Measurements from ENCODE around the gene IRGC.

The IRGC gene

DNA sequence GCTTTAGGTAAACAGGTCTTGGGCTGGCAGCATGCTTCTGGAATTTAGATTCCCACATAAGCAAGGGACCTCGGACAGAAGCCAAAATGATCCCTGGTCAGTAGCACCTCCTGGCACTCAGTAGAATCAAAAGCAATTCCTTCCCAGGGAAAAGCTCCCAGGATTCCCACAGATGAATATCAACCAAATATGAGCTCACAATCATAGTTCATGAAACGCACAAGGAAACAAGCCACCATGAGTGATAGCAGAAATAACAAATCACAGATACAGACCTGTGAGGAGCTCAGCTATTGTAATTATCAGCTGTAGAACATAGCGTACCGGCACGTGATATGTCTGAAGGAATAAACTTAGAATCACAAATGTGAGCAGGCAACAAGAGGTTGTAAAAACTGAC lies 24.1 kb upstream of the IRGC start:
- no peak for DNase-seq (ENCODE audit: low read depth in 2 of 2)

- no peak for DNase-seq (ENCODE audit: low read depth in 2 of 2)
Observed at GRCh38 chr19:43692385-43692784, 23.5 kb upstream of the IRGC start.

DNA sequence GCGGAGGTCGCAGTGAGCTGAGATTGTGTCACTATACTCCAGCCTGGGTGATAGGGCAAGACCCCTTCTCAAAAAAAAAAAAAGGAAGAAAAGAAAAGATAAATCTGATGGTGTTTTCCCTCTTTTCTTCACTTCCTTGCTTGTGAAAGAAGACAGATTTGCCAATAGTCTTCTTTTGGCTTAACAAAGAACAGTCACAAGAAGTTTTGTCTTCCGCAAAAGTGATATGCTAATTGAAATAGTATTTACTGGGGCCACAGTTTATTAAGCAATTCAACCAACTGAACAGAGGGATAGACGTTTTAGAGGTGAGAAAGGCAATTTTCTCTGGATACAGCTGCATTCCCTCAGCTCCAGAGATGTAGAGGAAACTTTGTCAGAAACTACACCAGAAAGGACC lies 23.0 kb upstream of the IRGC start:
- no peak for DNase-seq (ENCODE audit: low read depth in 2 of 2)

DNA sequence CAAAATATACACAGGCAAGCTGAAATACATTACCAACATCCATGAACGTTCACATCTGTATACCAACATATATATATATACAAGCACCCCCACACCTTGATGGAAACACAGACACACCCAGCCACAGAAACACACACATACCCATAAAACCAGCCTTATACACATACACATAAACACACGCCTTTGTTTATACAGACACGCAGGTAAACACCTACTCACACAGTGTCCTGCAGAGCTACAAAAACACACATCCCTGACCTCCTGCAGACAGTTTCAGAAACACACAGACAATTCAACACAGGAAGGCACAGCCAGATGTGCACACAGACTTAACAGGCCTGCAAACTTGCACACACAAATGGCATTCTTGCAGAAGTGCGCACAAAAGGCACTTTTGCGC lies 21.3 kb upstream of the IRGC start:
- no peak for DNase-seq (ENCODE audit: low read depth in 2 of 2)

DNA sequence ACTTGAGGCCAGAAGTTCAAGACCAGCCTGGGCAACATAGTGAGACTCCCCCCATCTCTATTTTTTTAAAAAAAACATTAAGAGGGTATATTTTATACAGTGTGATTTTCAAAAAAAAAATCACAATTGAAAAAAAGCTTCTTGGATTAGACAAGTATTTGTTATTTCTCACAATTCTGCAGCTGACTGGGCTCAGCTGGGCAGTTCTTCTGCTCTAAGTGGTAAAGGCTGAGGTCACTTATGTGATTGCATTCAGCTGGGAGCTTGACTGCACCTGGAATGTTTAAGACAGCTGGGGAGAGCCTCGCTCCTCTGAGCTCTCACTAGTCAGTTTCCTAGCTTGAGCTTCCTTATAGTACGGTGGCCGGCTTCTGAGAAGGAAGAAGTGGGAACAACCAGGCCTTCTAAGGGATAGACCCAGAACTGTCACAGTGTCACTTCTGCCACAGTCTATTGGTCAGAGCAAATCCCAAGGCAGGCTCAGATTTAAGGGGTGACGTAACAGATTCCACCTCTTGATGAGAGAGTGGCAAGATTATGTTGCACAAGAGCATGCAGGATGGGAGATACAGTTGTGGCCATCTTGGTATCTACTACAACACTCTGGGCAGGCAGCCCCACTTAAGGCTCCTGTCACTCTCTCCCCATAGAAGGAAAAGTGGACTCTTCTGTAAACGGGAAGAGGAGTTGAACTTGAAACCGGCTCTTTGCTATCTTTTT lies 19.7 kb upstream of the IRGC start:
- DNase-seq (ENCODE audit: low read depth in 2 of 2) = no peak

DNA sequence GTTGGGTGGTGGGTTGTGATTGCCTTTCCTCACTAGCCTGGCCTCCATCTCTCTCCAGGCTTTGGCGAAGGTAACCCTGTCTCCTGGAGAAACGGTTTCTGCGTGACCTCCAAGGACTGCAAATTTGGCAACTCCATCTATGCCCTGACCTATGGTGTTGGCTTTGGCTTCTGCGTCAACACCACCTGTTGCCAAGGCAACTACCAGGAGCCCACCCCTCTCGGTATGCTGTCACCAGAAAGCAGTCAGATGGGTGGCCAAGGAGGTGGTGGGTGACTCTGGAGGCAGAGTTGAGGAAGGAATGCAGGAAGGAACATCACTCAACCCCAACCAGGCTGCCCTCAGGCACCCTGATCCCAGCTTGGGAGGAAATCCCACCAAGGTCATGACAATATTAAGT lies 18.6 kb upstream of the IRGC start:
- no peak for DNase-seq (ENCODE audit: low read depth in 2 of 2)

DNA sequence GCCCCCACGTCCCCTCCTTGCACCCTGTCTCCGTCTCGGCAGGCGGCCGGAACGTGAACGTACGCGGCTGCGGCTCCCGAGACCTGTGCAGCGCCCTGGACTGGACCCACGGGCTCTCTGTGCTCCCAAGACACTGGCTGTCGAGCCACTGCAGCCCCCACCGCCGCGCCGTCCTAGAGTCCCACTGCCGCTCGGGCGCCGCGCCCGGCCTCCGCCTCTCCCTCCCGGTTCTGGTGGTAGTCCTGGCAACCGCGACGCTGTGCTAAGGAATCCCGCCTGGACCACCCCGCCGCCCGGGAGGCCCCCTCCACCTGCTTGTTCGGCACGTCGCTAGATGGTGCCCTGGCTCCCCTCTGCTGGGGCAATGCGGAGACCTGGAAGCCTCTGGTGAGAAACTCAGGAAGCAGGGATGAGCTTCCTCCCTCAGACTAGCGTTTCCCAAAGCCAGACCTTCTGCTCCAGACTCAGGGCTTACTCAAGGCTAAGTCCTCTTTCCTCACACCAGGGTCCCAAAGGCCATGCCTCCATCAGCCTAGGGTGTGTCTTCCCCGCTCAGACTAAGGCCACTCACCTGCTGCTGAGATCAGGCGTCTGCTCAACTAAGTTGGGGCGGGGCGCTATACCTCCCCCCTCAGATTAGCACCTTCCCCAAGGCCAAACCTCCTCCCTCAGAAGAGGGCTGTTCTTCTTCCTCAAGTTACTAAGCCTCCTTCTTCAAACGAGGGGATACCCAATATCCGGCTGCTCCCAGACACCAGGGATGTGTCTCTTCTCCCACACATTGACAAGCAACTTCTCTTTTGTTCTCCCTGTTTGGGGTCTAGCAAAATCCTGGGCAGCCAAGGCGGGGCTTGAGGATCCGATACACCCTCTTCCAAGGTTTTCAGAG lies 16.1 kb upstream of the IRGC start:
- DNase-seq (ENCODE audit: low read depth in 2 of 2) = no peak

GRCh38 chr19:43700395-43701000 lies 15.4 kb upstream of the IRGC start:
- no peak for DNase-seq (ENCODE audit: low read depth in 2 of 2)

GRCh38 chr19:43704002-43704705 lies 11.7 kb upstream of the IRGC start:
- DNase-seq (ENCODE audit: low read depth in 2 of 2) = no peak

DNA sequence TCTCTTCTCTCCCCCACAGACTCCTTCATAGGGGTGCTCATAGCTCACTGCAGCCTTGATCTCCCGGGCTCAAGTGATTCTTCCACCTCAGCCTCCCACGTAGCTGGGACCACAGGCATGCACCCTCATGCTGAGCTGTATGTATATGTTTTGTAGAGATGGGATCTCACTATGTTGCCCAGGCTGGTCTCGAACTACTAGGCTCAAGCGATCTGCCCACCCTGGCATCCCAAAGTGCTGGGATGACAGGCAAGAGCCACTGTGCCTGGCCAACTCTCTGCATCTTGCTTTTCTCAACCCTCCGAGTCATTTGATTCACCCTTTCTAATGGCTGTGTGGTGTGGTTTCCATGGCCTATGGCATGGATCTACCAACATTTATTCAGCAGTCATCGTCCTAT lies 10.1 kb upstream of the IRGC start:
- DNase-seq (ENCODE audit: low read depth in 2 of 2) = no peak

- DNase-seq (ENCODE audit: low read depth in 2 of 2) = no peak
Observed at GRCh38 chr19:43707158-43707712, 8.6 kb upstream of the IRGC start.

- DNase-seq (ENCODE audit: low read depth in 2 of 2) = no peak
Observed at GRCh38 chr19:43708716-43709115, 7.2 kb upstream of the IRGC start.

- no peak for DNase-seq (ENCODE audit: low read depth in 2 of 2)
Observed at GRCh38 chr19:43711751-43712355, 4.0 kb upstream of the IRGC start.

- DNase-seq (ENCODE audit: low read depth in 2 of 2) = no peak
Observed at GRCh38 chr19:43713208-43713607, 2.7 kb upstream of the IRGC start.

DNA sequence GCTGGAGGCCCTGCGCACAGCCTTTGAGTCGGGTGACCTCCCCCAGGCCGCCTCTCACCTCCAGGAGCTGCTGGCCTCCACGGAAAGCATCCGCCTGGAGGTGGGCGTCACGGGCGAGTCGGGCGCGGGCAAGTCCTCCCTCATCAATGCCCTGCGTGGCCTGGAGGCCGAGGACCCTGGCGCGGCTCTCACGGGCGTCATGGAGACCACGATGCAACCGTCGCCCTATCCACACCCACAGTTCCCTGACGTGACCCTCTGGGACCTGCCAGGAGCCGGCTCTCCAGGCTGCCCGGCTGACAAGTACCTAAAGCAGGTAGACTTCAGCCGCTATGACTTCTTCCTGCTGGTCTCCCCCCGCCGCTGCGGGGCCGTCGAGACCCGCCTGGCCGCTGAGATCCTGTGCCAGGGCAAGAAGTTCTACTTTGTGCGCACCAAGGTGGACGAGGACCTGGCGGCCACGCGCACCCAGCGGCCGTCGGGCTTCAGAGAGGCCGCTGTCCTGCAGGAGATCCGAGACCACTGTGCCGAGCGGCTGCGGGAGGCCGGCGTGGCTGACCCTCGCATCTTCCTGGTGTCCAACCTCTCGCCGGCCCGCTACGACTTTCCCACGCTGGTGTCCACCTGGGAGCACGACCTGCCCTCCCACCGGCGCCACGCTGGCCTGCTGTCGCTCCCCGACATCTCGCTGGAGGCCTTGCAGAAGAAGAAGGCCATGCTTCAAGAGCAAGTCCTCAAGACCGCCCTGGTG lies 2.9 kb downstream of the IRGC start:
- DNase-seq (ENCODE audit: low read depth in 2 of 2) = no peak

DNA sequence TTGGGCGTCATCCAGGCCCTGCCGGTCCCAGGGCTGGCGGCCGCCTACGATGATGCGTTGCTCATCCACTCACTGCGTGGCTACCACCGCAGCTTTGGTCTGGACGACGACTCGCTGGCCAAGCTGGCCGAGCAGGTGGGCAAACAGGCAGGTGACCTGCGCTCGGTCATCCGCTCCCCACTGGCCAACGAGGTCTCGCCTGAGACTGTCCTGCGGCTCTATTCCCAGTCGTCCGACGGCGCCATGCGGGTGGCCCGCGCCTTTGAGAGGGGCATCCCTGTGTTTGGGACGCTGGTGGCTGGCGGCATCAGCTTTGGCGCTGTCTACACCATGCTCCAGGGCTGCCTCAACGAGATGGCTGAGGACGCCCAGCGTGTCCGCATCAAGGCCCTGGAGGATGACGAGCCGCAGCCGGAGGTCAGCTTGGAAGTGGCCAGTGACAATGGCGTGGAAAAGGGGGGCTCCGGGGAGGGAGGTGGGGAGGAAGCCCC lies 3.5 kb downstream of the IRGC start:
- DNase-seq (ENCODE audit: low read depth in 2 of 2) = no peak

- no peak for DNase-seq (ENCODE audit: low read depth in 2 of 2)
Observed at GRCh38 chr19:43719918-43720317, 4.0 kb downstream of the IRGC start.

DNA sequence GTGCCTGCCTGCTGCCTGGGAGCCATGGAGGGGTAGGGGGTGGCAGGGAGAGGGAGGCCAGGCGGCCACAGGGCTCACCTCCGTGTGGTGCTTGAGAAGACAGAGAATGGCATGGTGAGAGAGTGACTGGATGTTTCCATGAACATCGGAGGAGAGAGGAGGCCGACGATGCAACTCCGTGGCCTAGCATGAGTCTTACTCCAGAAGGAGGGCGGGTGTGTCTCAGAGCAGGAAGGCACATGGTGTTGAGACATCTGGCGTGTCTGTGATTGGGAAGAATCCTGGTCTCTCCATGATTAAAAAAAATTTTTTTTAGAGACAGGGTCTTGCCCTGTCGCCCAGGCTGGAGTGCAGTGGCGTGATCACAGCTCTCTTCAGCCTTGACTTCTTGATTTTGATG lies 5.1 kb downstream of the IRGC start:
- DNase-seq (ENCODE audit: low read depth in 2 of 2) = no peak

- DNase-seq (ENCODE audit: low read depth in 2 of 2) = no peak
Observed at GRCh38 chr19:43721469-43722048, 5.7 kb downstream of the IRGC start.

GRCh38 chr19:43723588-43723987 lies 7.7 kb downstream of the IRGC start:
- no peak for DNase-seq (ENCODE audit: low read depth in 2 of 2)
